Nasal cavity respiratory epithelium epithelial cell of viscerocranial mucosa (primary cell): ENCODE measurements around the gene RFX7. TPM values are rescaled to one million over a fixed set of nuclear protein-coding genes. Genes with fewer than 3 reads are reported as not detected.

Experiments
- total RNA-seq: library from RNA; depleted of rRNA; stranded (reverse); fragments of >200 nt; gene quantifications from 2 replicates; pipeline ENCODE4 v1.2.3, GENCODE V29; 2014

The RFX7 gene
- total RNA-seq = 3.8 and 12.0 TPM in 2 replicates

DNA sequence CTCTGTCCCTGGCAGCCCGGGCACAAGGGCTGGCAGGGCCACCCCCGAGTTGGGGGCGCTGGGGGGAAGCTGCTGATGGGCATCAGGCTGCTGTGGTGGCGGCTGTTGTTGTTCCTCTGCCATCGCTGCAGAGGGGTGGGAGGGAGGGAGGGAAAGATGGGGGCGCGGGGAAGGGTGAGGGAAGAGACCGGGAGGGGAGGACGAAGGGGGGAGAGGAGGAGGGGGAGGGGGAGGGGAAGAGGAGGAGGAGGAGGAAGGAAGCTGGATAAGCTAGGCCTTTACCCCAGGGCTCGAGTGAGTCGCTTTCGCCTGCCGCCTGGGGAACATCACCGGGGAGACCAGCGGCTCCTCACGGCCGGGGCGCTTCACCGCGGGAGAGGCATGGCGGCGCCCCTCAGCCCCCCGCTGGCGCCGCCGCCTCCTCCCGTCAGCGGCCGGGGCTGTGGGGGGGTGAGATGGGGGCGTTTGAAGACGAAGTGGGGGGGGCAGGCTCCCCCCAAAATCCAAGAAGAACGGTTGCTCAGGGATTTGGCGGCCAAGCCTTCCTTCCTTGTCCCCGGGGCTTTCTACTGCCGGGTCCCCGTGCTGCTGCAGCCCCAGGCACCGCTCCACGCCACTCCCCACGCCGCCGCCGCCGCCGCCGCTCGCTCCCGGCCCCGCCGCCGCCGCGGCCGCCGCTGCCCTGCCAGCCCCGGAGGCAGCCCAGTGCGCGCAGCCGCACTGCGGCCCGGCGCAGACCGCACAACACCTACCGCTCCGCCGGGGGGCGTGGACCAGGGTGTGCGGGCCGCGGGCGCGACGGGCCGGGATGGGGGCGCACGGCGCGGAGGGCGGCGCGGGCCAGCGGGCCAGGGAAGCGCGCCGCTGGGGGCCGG is at the start of gene RFX7:
Gene RFX7, minus strand, starts transcription at position 717 of the 875 bp plus-strand sequence. Its CDS starts 594 bp downstream, at position 123.

Other genes with a start within 250 kb of the RFX7 start
- 2.4 and 8.3 TPM in 2 replicates for gene TEX9, start 121.5 kb upstream of the RFX7 start, total RNA-seq
- gene MNS1, start 221.3 kb upstream of the RFX7 start, total RNA-seq = not detected in 2 replicates